DOHH2 (cell line): Measurements from ENCODE around the gene RHOC.
A peak's percentile ranks its signal among the peaks of the same experiment; 100 is the strongest.

Source experiments
- CTCF ChIP-seq: fragments of 200-600 bp; sonication (generic); IDR thresholded peaks from one replicate; pipeline ENCODE4 v1.5.1; 2014; ENCODE audit warnings: antibody characterized with exemption, mild to moderate bottlenecking, low read depth, low read length; ENCODE audit not compliant: poor library complexity, severe bottlenecking
- EZH2phosphoT487 ChIP-seq: fragments of 200-600 bp; sonication (generic); IDR thresholded peaks from 2 replicates; pipeline ENCODE4 v1.6.1; 2017; ENCODE audit warnings: borderline replicate concordance, mild to moderate bottlenecking, antibody characterized with exemption, low read length, moderate library complexity, mixed read lengths

DNA sequence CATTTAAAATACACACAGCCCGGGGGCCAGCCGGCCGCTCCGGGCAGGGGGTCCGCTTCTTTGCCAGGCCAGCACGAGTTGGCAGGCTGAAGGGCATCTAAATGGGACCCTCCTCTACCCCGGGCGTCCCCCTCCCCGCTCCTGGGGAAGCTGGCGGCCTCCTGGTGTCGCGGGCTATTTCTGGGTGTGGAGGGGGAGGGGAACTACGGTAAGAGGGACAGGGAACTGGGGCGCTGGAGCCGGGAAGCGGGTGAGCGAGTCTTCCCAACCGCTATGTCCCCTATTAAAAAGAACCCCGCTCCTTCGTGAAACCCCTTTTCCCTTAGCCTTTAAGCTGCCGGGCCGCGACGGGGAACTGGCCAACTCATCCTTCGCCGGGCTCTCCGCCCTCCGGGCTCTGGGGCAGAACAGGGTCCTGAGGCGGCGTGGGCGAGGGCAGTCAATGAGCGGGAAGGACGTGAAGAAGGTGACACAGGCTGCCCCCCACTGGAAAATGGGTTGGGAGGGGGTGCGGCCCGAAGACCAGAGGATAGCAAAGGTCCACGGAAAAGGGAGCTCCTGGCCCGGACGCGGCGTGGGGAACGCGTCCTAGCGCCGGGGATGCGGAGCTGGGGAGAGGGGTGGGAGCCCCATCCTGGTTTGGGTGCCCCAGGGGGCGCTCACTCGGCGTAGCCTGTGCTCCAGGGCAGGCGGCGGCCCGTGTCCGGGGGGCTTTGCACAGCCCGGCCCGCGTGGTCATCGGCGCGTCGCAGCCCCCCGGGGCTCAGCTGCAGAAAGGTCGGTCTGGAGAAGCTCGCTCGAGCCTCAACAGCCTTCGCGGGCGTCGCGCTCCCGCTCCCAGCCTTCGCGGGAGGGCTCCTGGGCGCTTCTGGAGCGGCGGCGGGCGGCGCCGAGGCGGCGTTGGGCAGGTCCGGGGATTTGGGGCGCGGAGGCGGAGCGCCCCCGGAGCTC, 7.7 kb upstream of the RHOC start:
- TF ChIP-seq CTCF, result peak; percentile 19
- no peak for TF ChIP-seq EZH2phosphoT487
